Ishikawa (cell line): Measurements from ENCODE around the gene SGTA.

Experiments
- CEBPB ChIP-seq: IDR thresholded peaks from 2 replicates; pipeline ENCODE4 v1.6.1; 2012
- EP300 ChIP-seq: IDR thresholded peaks from 2 replicates; pipeline ENCODE4 v1.6.1; 2012; ENCODE audit warnings: borderline replicate concordance
- NFIC ChIP-seq: IDR thresholded peaks from 2 replicates; pipeline ENCODE4 v1.6.1; 2012
- RAD21 ChIP-seq: IDR thresholded peaks from 2 replicates; pipeline ENCODE4 v1.6.1; 2012; ENCODE audit warnings: low read depth
- TAF1 ChIP-seq: IDR thresholded peaks from 2 replicates; pipeline ENCODE4 v1.6.1; 2012; ENCODE audit warnings: low read depth, mild to moderate bottlenecking
- TCF12 ChIP-seq: IDR thresholded peaks from 2 replicates; pipeline ENCODE4 v1.6.1; 2012; ENCODE audit warnings: low read depth
- YY1 ChIP-seq: IDR thresholded peaks from 2 replicates; pipeline ENCODE4 v1.6.1; 2012; ENCODE audit warnings: low read depth
- TF ChIP-seq, protein P1 (sequence below): IDR thresholded peaks from 2 replicates; pipeline ENCODE4 v1.6.1; 2012
- TF ChIP-seq, protein P2 (sequence below): IDR thresholded peaks from 2 replicates; pipeline ENCODE4 v1.6.1; 2012; ENCODE audit warnings: low read depth, mild to moderate bottlenecking
- TF ChIP-seq, protein P3 (sequence below): IDR thresholded peaks from 2 replicates; pipeline ENCODE4 v1.6.1; 2012

DNA sequence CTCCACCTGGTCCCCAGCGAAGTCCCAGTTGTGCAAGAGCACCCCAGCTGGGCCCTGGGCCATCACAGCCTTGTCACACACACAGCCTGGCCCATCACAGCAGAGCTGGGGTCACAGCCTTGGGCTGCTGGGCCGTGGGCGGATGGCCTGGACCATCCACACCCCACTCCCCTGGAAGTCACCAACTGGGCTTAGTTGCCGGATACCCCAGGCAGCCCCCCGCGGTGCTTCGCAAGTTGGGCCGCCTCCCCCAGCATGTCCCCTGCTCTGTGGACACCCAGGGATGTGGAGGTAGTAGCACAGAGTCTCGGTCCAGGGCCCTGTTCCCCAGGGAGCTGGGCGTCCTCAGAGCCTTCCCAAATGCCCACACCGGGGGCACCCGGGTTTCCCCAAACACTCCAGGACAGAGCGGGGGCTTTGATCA lies 32.1 kb upstream of the SGTA start:
- no peak for TF ChIP-seq TCF12
- no peak for TF ChIP-seq RAD21
- TF ChIP-seq, protein P1, sequence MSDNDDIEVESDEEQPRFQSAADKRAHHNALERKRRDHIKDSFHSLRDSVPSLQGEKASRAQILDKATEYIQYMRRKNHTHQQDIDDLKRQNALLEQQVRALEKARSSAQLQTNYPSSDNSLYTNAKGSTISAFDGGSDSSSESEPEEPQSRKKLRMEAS: no peak
- TF ChIP-seq, protein P2, sequence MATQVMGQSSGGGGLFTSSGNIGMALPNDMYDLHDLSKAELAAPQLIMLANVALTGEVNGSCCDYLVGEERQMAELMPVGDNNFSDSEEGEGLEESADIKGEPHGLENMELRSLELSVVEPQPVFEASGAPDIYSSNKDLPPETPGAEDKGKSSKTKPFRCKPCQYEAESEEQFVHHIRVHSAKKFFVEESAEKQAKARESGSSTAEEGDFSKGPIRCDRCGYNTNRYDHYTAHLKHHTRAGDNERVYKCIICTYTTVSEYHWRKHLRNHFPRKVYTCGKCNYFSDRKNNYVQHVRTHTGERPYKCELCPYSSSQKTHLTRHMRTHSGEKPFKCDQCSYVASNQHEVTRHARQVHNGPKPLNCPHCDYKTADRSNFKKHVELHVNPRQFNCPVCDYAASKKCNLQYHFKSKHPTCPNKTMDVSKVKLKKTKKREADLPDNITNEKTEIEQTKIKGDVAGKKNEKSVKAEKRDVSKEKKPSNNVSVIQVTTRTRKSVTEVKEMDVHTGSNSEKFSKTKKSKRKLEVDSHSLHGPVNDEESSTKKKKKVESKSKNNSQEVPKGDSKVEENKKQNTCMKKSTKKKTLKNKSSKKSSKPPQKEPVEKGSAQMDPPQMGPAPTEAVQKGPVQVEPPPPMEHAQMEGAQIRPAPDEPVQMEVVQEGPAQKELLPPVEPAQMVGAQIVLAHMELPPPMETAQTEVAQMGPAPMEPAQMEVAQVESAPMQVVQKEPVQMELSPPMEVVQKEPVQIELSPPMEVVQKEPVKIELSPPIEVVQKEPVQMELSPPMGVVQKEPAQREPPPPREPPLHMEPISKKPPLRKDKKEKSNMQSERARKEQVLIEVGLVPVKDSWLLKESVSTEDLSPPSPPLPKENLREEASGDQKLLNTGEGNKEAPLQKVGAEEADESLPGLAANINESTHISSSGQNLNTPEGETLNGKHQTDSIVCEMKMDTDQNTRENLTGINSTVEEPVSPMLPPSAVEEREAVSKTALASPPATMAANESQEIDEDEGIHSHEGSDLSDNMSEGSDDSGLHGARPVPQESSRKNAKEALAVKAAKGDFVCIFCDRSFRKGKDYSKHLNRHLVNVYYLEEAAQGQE: no peak
- no peak for TF ChIP-seq YY1
- TF ChIP-seq TAF1: no peak
- TF ChIP-seq, protein P3, sequence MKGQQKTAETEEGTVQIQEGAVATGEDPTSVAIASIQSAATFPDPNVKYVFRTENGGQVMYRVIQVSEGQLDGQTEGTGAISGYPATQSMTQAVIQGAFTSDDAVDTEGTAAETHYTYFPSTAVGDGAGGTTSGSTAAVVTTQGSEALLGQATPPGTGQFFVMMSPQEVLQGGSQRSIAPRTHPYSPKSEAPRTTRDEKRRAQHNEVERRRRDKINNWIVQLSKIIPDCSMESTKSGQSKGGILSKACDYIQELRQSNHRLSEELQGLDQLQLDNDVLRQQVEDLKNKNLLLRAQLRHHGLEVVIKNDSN: no peak
- no peak for TF ChIP-seq CEBPB
- no peak for TF ChIP-seq EP300
- TF ChIP-seq NFIC: no peak
